WERI-Rb-1 (cell line): ENCODE data around the gene DDX56.

ENCODE experiments used
- DNase-seq: peaks from one replicate; pipeline ENCODE4 v3.0.0-alpha.2; 2020
- H3K27ac ChIP-seq: fragments of 250-450 bp; sonication (Bioruptor Pico); 2 replicates; pipeline ENCODE4 v1.5.1; 2020; ENCODE audit warnings: mild to moderate bottlenecking, moderate library complexity
- H3K27me3 ChIP-seq: fragments of 250-450 bp; sonication (Bioruptor Pico); 2 replicates; pipeline ENCODE4 v1.5.1; 2021; ENCODE audit warnings: mild to moderate bottlenecking, low read depth, moderate library complexity; ENCODE audit not compliant: insufficient read depth, severe bottlenecking
- H3K36me3 ChIP-seq: fragments of 250-450 bp; sonication (Bioruptor Pico); 2 replicates; pipeline ENCODE4 v1.5.1; 2020; ENCODE audit warnings: mild to moderate bottlenecking, moderate library complexity
- H3K4me3 ChIP-seq: 2 replicates; pipeline ENCODE4 v1.5.1; 2011; ENCODE audit warnings: low read depth, mild to moderate bottlenecking, control low read depth, low read length
- H3K9me3 ChIP-seq: fragments of 250-450 bp; sonication (Bioruptor Pico); 2 replicates; pipeline ENCODE4 v1.5.1; 2021; ENCODE audit warnings: mild to moderate bottlenecking, moderate library complexity; ENCODE audit not compliant: severe bottlenecking
- CTCF ChIP-seq: IDR thresholded peaks from 2 replicates; pipeline ENCODE4 v1.5.1; 2011; ENCODE audit warnings: low read depth, mild to moderate bottlenecking, control low read depth, inconsistent platforms, low read length

The DDX56 gene

GRCh38 chr7:44609829-44610228 lies 36.1 kb upstream of the DDX56 start:
- Histone ChIP-seq H3K27me3 (no peaks in the 10 kb centered on the region), H3K9me3 (no peaks in the 10 kb centered on the region), H3K27ac (no peak overlapping the region), H3K36me3 (peaks cover 11% of the 10 kb centered on the region), H3K4me3 (no peak overlapping the region)
- no peak for TF ChIP-seq CTCF
- no peak for DNase-seq

- Histone ChIP-seq H3K36me3 (peaks cover 11% of the 10 kb centered on the region), H3K4me3 (no peak overlapping the region), H3K27me3 (no peaks in the 10 kb centered on the region), H3K27ac (no peak overlapping the region), H3K9me3 (no peaks in the 10 kb centered on the region)
- TF ChIP-seq CTCF: no peak
- DNase-seq: no peak
Observed at GRCh38 chr7:44608916-44609648, 35.4 kb upstream of the DDX56 start.

- peak overlapping the region; percentile 56 for H3K4me3 ChIP-seq
- H3K9me3 ChIP-seq: no peaks in the 10 kb centered on the region
- peak overlapping the region; percentile 87 for H3K27ac ChIP-seq
- DNase-seq: no peak
- TF ChIP-seq CTCF: no peak
- peaks cover 11% of the 10 kb centered on the region for H3K36me3 ChIP-seq
- H3K27me3 ChIP-seq: no peaks in the 10 kb centered on the region
Observed at GRCh38 chr7:44607141-44608068, 33.7 kb upstream of the DDX56 start.

- Histone ChIP-seq H3K4me3 (peak within 1 kb of the TSS; percentile 68), H3K27ac (peak within 1 kb of the TSS; percentile 87), H3K27me3 (no peaks in the 10 kb centered on the region), H3K36me3 (peaks cover 11% of the 10 kb centered on the region), H3K9me3 (no peaks in the 10 kb centered on the region)
- TF ChIP-seq CTCF: no peak
- DNase-seq: peak; percentile 98
Observed at GRCh38 chr7:44606341-44607140, 32.8 kb upstream of the DDX56 start, which contains the start of gene OGDH. TSS of gene OGDH (plus strand) at chr7:44606627. CDS start at chr7:44624344, 17,717 bp downstream.

- no peaks in the 10 kb centered on the region for H3K9me3 ChIP-seq
- no peak for TF ChIP-seq CTCF
- no peak for DNase-seq
- H3K4me3 ChIP-seq: no peak overlapping the region
- H3K27ac ChIP-seq: no peak overlapping the region
- H3K27me3 ChIP-seq: no peaks in the 10 kb centered on the region
- peaks cover 11% of the 10 kb centered on the region for H3K36me3 ChIP-seq
Observed at GRCh38 chr7:44604941-44605340, 31.2 kb upstream of the DDX56 start.
